A673 (cell line): Measurements from ENCODE around the gene GLS2. TPM values are rescaled to one million over a fixed set of nuclear protein-coding genes. Genes with fewer than 3 reads are reported as not detected.
"Not testable (repeated sequence)": the region's sequence is repeated elsewhere in the genome, so short reads cannot be mapped to it uniquely, and the experiment has no call there.

Experiments used
- BruUV-seq: library from RNA; stranded (reverse); fragments of 400-500 nt; replicated peaks from 2 replicates; lab custom pipeline; 2021; lab: Mats Ljungman, UMichigan
- CTCF ChIA-PET: fragments of 300-600 bp; sonication (Branson Sonifier 250); formaldehyde crosslinking; loops from one replicate; lab custom pipeline; 2022; ENCODE audit warnings: antibody characterized with exemption; lab: Charles Lee
- POLR2A ChIA-PET: fragments of 300-600 bp; sonication (Branson Sonifier 250); formaldehyde crosslinking; loops from one replicate; lab custom pipeline; 2022; ENCODE audit warnings: antibody characterized with exemption; ENCODE audit not compliant: low non-redundant PET; lab: Charles Lee
- DNase-seq: peaks from one replicate; pipeline ENCODE4 v3.0.0-alpha.2; 2015; ENCODE audit warnings: low spot score
- H3K27ac ChIP-seq: fragments of 200-600 bp; sonication (generic); 2 replicates; pipeline ENCODE4 v1.5.1; 2016; ENCODE audit warnings: mixed run types, low read depth, mild to moderate bottlenecking, mixed read lengths, antibody characterized with exemption, low read length; ENCODE audit not compliant: poor library complexity, severe bottlenecking
- H3K27me3 ChIP-seq: fragments of 200-600 bp; sonication (generic); replicated peaks from 2 replicates; pipeline ENCODE4 v1.6.1; 2017; ENCODE audit warnings: mixed run types, low read depth, mild to moderate bottlenecking, mixed read lengths, antibody characterized with exemption, low read length; ENCODE audit not compliant: insufficient read depth, poor library complexity
- H3K36me3 ChIP-seq: fragments of 200-600 bp; sonication (generic); 2 replicates; pipeline ENCODE4 v1.6.1; 2016; ENCODE audit warnings: mixed run types, mild to moderate bottlenecking, mixed read lengths, antibody characterized with exemption, low read length; ENCODE audit not compliant: insufficient read depth, poor library complexity, severe bottlenecking
- H3K4me1 ChIP-seq: fragments of 200-600 bp; sonication (generic); 2 replicates; pipeline ENCODE4 v1.6.1; 2017; ENCODE audit warnings: mixed run types, mild to moderate bottlenecking, mixed read lengths, antibody characterized with exemption, low read length; ENCODE audit not compliant: insufficient read depth, poor library complexity, severe bottlenecking
- H3K4me3 ChIP-seq: fragments of 200-600 bp; sonication (generic); 2 replicates; pipeline ENCODE4 v1.5.1; 2016; ENCODE audit warnings: low read depth, mixed run types, mild to moderate bottlenecking, mixed read lengths, low read length; ENCODE audit not compliant: poor library complexity, severe bottlenecking
- H3K9me3 ChIP-seq: fragments of 200-600 bp; sonication (generic); 2 replicates; pipeline ENCODE4 v1.6.1; 2016; ENCODE audit warnings: mixed run types, low read depth, mild to moderate bottlenecking, mixed read lengths, antibody characterized with exemption, low read length; ENCODE audit not compliant: poor library complexity, severe bottlenecking
- CTCF ChIP-seq: fragments of 300-800, 200-600 bp; sonication (generic); conservative IDR thresholded peaks from 2 replicates; pipeline ENCODE4 v1.5.1; 2017; ENCODE audit warnings: low read depth, mild to moderate bottlenecking, antibody characterized with exemption, low read length, moderate library complexity, mixed read lengths
- EZH2 ChIP-seq: fragments of 200-600 bp; sonication (generic); IDR thresholded peaks from 2 replicates; pipeline ENCODE4 v1.6.1; 2017; ENCODE audit warnings: borderline replicate concordance, low read depth, mild to moderate bottlenecking, mixed read lengths, antibody characterized with exemption, low read length; ENCODE audit not compliant: poor library complexity, severe bottlenecking
- intact Hi-C: fragments of 100-400 bp; cut with micrococcal nuclease; formaldehyde crosslinking; loops from one replicate; pipeline ENCODE4 v1.10.0; 2022; ENCODE audit not compliant: unreplicated experiment
- total RNA-seq: library from RNA; stranded (reverse); gene quantifications from 2 replicates; pipeline ENCODE4 v1.2.3, GENCODE V29; 2021

GLS2 gene
- total RNA-seq, 1 experiment from 2014 or later = not detected

- intact Hi-C loops = loop anchor here (5.0 kb wide), 3 partner anchors 62 to 602 kb away; partner anchors contain the start of gene STAT6
- H3K4me1 ChIP-seq = no peaks in the 10 kb centered on the region
- no peaks in the 10 kb centered on the region for H3K9me3 ChIP-seq
- H3K36me3 ChIP-seq = no peaks in the 10 kb centered on the region
- H3K27me3 ChIP-seq = no peaks in the 10 kb centered on the region
- no TSS peak for BruUV-seq
- no peak for DNase-seq
- H3K27ac ChIP-seq = no peak overlapping the region
- H3K4me3 ChIP-seq = no peak overlapping the region
- CTCF ChIA-PET = no interaction called here
- TF ChIP-seq CTCF (no peak), EZH2 (no peak)
- POLR2A ChIA-PET = no interaction called here
Measured at GRCh38 chr12:56510786-56511185, 22.8 kb upstream of the GLS2 start.

GRCh38 chr12:56499879-56500278, 11.9 kb upstream of the GLS2 start:
- intact Hi-C loops = loop anchor here (5.0 kb wide), 1 partner anchor 92 kb away; no protein-coding TSS in a partner anchor
- BruUV-seq, CTCF ChIA-PET, H3K9me3 ChIP-seq, H3K27me3 ChIP-seq, H3K4me1 ChIP-seq, H3K36me3 ChIP-seq, H3K4me3 ChIP-seq, POLR2A ChIA-PET, H3K27ac ChIP-seq, DNase-seq: not testable (repeated sequence)

GRCh38 chr12:56499452-56499851, 11.5 kb upstream of the GLS2 start:
- BruUV-seq, CTCF ChIA-PET, DNase-seq, H3K27ac ChIP-seq, H3K9me3 ChIP-seq, H3K4me1 ChIP-seq, H3K36me3 ChIP-seq, H3K4me3 ChIP-seq, H3K27me3 ChIP-seq, POLR2A ChIA-PET: not testable (repeated sequence)
- intact Hi-C loops = loop anchor here (5.0 kb wide), 1 partner anchor 93 kb away; no protein-coding TSS in a partner anchor

- H3K27me3 ChIP-seq, H3K4me3 ChIP-seq, H3K4me1 ChIP-seq, DNase-seq, CTCF ChIA-PET, BruUV-seq, H3K36me3 ChIP-seq, POLR2A ChIA-PET, H3K27ac ChIP-seq, H3K9me3 ChIP-seq: not testable (repeated sequence)
- intact Hi-C loops = loop anchor here (5.0 kb wide), 1 partner anchor 94 kb away; no protein-coding TSS in a partner anchor
Measured at GRCh38 chr12:56498126-56498902, 10.4 kb upstream of the GLS2 start.
